Neural cell (in vitro differentiated cells): ENCODE measurements around the gene NHSL2. TPM values are rescaled to one million over a fixed set of nuclear protein-coding genes. Genes with fewer than 3 reads are reported as not detected.

Source experiments
- H2AFZ ChIP-seq: fragments of 200-600, 300-800 bp; sonication (generic), shearing (Covaris generic); 2 replicates; pipeline ENCODE4 v1.6.0; 2014; ENCODE audit warnings: low read depth, mild to moderate bottlenecking, antibody characterized with exemption, low read length, moderate library complexity
- H3F3A ChIP-seq: fragments of 200-600 bp; shearing (Covaris generic); 2 replicates; pipeline ENCODE4 v1.6.1; 2016; ENCODE audit warnings: mild to moderate bottlenecking, moderate library complexity, mixed read lengths, antibody characterized with exemption, low read length; ENCODE audit not compliant: insufficient read depth, poor library complexity, severe bottlenecking
- H3K27ac ChIP-seq: fragments of 200-600, 300-800 bp; sonication (generic), shearing (Covaris generic); 2 replicates; pipeline ENCODE4 v1.5.1; 2014; ENCODE audit warnings: mild to moderate bottlenecking, low read length, moderate library complexity
- H3K27me3 ChIP-seq: fragments of 300-800, 200-600 bp; sonication (generic), shearing (Covaris generic); 2 replicates; pipeline ENCODE4 v1.6.0; 2014; ENCODE audit warnings: mild to moderate bottlenecking, low read depth, low read length, moderate library complexity; ENCODE audit not compliant: insufficient read depth
- H3K36me3 ChIP-seq: fragments of 300-800, 200-600 bp; sonication (generic), shearing (Covaris generic); 2 replicates; pipeline ENCODE4 v1.5.1; 2014; ENCODE audit warnings: mild to moderate bottlenecking, antibody characterized with exemption, low read length, moderate library complexity; ENCODE audit not compliant: insufficient read depth
- H3K4me2 ChIP-seq: fragments of 300-800, 200-600 bp; sonication (generic), shearing (Covaris generic); 2 replicates; pipeline ENCODE4 v1.6.0; 2014; ENCODE audit warnings: mild to moderate bottlenecking, low read length
- H3K4me3 ChIP-seq: fragments of 300-800, 200-600 bp; sonication (generic), shearing (Covaris generic); 2 replicates; pipeline ENCODE4 v1.5.1; 2014; ENCODE audit warnings: mild to moderate bottlenecking, low read length, moderate library complexity
- H3K79me2 ChIP-seq: fragments of 200-600 bp; shearing (Covaris generic); replicated peaks from 2 replicates; pipeline ENCODE4 v1.6.0; 2014; ENCODE audit warnings: mild to moderate bottlenecking, low read length, moderate library complexity; ENCODE audit not compliant: insufficient read depth
- H3K9ac ChIP-seq: fragments of 300-800, 200-600 bp; sonication (generic), shearing (Covaris generic); 2 replicates; pipeline ENCODE4 v1.6.1; 2016; ENCODE audit warnings: mild to moderate bottlenecking, low read length, mixed read lengths
- H3K9me2 ChIP-seq: fragments of 200-600 bp; shearing (Covaris generic); 2 replicates; pipeline ENCODE4 v1.6.1; 2016; ENCODE audit warnings: mild to moderate bottlenecking, low read length, mixed read lengths; ENCODE audit not compliant: insufficient read depth
- H3K9me3 ChIP-seq: fragments of 200-600, 300-800 bp; sonication (generic), shearing (Covaris generic); 2 replicates; pipeline ENCODE4 v1.6.1; 2016; ENCODE audit warnings: mild to moderate bottlenecking, mixed run types, low read length, moderate library complexity, mixed read lengths
- H4K20me1 ChIP-seq: fragments of 200-600 bp; shearing (Covaris generic); 2 replicates; pipeline ENCODE4 v1.6.1; 2016; ENCODE audit warnings: mild to moderate bottlenecking, mixed run types; ENCODE audit not compliant: insufficient read depth
- EP300 ChIP-seq: fragments of 450-650 bp; conservative IDR thresholded peaks from 2 replicates; pipeline ENCODE4 v1.6.1; 2014; ENCODE audit warnings: antibody characterized with exemption, mild to moderate bottlenecking, moderate library complexity; ENCODE audit not compliant: poor library complexity, severe bottlenecking
- EZH2 ChIP-seq: fragments of 200-600, 300-800 bp; shearing (Covaris generic), sonication (generic); IDR thresholded peaks from 2 replicates; pipeline ENCODE4 v1.6.1; 2014; ENCODE audit warnings: antibody characterized with exemption, low read length, borderline replicate concordance, mild to moderate bottlenecking; ENCODE audit not compliant: insufficient read depth, poor library complexity, severe bottlenecking
- MXI1 ChIP-seq: fragments of 450-650 bp; conservative IDR thresholded peaks from 2 replicates; pipeline ENCODE4 v1.6.1; 2014; ENCODE audit warnings: antibody characterized with exemption, mild to moderate bottlenecking; ENCODE audit not compliant: poor library complexity, severe bottlenecking
- POLR2AphosphoS5 ChIP-seq: IDR thresholded peaks from 2 replicates; pipeline ENCODE4 v1.6.1; 2012
- RAD21 ChIP-seq: fragments of 450-650 bp; conservative IDR thresholded peaks from 2 replicates; pipeline ENCODE4 v1.6.1; 2014; ENCODE audit warnings: antibody characterized with exemption, mild to moderate bottlenecking, moderate library complexity
- SMC3 ChIP-seq: fragments of 450-650 bp; conservative IDR thresholded peaks from 2 replicates; pipeline ENCODE4 v1.6.1; 2014; ENCODE audit warnings: antibody characterized with exemption, mild to moderate bottlenecking, moderate library complexity; ENCODE audit not compliant: poor library complexity
- TAF1 ChIP-seq: IDR thresholded peaks from 2 replicates; pipeline ENCODE4 v1.6.1; 2012; ENCODE audit warnings: low read depth
- polyA plus RNA-seq: library from polyadenylated mRNA; depleted of rRNA; stranded (reverse); fragments of >200 nt; gene quantifications from 2 replicates; pipeline ENCODE4 v1.2.3, GENCODE V29; 2014
- TF ChIP-seq, protein P1 (sequence below): fragments of 450-650 bp; IDR thresholded peaks from 2 replicates; pipeline ENCODE4 v1.5.1; 2014; ENCODE audit warnings: antibody characterized with exemption, mild to moderate bottlenecking, moderate library complexity; ENCODE audit not compliant: poor library complexity, severe bottlenecking
- TF ChIP-seq, protein P2 (sequence below): IDR thresholded peaks from 2 replicates; pipeline ENCODE4 v1.6.1; 2012; ENCODE audit warnings: borderline replicate concordance

The NHSL2 gene
- polyA plus RNA-seq, 1 donor from 2014 or later: 0.87 TPM

- no peaks in the 10 kb centered on the region for H3K9me3 ChIP-seq
- H3F3A ChIP-seq: no peaks in the 10 kb centered on the region
- no peak overlapping the region for H3K4me2 ChIP-seq
- H4K20me1 ChIP-seq: no peaks in the 10 kb centered on the region
- H2AFZ ChIP-seq: no peak overlapping the region
- H3K9me2 ChIP-seq: no peaks in the 10 kb centered on the region
- TF ChIP-seq POLR2AphosphoS5: no peak
- no peak overlapping the region for H3K9ac ChIP-seq
- no peak overlapping the region for H3K27ac ChIP-seq
- no peaks in the 10 kb centered on the region for H3K79me2 ChIP-seq
- no peak overlapping the region for H3K4me3 ChIP-seq
- no peaks in the 10 kb centered on the region for H3K36me3 ChIP-seq
- H3K27me3 ChIP-seq: no peaks in the 10 kb centered on the region
Observed at GRCh38 chrX:72079607-72080006, 169.0 kb downstream of the NHSL2 start.

DNA sequence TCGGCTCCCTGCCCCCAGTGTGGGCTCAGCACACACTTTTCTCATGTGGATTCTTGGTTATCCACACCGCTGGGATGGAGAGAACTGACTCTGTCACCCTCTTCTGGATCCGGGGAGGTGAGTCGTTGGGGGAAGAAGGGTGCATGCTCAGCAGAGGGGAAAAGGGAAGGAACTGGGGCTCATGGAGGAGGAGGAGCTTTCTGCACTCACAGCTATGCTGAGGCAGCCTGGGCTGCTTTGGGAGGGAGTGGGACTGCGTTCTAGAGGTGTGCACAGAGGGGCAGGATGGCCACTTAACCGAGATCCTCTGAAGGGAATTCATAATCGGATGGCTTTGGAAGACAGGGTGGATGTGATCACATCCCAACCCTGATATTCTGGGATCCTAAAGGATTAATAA is 169.5 kb downstream of the NHSL2 start:
- H3K4me2 ChIP-seq: no peak overlapping the region
- no peaks in the 10 kb centered on the region for H3F3A ChIP-seq
- TF ChIP-seq EP300 (no peak), TAF1 (no peak), RAD21 (no peak), POLR2AphosphoS5 (no peak), SMC3 (no peak), MXI1 (no peak), EZH2 (no peak)
- TF ChIP-seq, protein P1, sequence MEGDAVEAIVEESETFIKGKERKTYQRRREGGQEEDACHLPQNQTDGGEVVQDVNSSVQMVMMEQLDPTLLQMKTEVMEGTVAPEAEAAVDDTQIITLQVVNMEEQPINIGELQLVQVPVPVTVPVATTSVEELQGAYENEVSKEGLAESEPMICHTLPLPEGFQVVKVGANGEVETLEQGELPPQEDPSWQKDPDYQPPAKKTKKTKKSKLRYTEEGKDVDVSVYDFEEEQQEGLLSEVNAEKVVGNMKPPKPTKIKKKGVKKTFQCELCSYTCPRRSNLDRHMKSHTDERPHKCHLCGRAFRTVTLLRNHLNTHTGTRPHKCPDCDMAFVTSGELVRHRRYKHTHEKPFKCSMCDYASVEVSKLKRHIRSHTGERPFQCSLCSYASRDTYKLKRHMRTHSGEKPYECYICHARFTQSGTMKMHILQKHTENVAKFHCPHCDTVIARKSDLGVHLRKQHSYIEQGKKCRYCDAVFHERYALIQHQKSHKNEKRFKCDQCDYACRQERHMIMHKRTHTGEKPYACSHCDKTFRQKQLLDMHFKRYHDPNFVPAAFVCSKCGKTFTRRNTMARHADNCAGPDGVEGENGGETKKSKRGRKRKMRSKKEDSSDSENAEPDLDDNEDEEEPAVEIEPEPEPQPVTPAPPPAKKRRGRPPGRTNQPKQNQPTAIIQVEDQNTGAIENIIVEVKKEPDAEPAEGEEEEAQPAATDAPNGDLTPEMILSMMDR: no peak
- TF ChIP-seq, protein P2, sequence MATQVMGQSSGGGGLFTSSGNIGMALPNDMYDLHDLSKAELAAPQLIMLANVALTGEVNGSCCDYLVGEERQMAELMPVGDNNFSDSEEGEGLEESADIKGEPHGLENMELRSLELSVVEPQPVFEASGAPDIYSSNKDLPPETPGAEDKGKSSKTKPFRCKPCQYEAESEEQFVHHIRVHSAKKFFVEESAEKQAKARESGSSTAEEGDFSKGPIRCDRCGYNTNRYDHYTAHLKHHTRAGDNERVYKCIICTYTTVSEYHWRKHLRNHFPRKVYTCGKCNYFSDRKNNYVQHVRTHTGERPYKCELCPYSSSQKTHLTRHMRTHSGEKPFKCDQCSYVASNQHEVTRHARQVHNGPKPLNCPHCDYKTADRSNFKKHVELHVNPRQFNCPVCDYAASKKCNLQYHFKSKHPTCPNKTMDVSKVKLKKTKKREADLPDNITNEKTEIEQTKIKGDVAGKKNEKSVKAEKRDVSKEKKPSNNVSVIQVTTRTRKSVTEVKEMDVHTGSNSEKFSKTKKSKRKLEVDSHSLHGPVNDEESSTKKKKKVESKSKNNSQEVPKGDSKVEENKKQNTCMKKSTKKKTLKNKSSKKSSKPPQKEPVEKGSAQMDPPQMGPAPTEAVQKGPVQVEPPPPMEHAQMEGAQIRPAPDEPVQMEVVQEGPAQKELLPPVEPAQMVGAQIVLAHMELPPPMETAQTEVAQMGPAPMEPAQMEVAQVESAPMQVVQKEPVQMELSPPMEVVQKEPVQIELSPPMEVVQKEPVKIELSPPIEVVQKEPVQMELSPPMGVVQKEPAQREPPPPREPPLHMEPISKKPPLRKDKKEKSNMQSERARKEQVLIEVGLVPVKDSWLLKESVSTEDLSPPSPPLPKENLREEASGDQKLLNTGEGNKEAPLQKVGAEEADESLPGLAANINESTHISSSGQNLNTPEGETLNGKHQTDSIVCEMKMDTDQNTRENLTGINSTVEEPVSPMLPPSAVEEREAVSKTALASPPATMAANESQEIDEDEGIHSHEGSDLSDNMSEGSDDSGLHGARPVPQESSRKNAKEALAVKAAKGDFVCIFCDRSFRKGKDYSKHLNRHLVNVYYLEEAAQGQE: no peak
- H2AFZ ChIP-seq: no peak overlapping the region
- no peak overlapping the region for H3K9ac ChIP-seq
- no peaks in the 10 kb centered on the region for H3K9me3 ChIP-seq
- no peaks in the 10 kb centered on the region for H3K79me2 ChIP-seq
- no peak overlapping the region for H3K27ac ChIP-seq
- no peaks in the 10 kb centered on the region for H4K20me1 ChIP-seq
- no peaks in the 10 kb centered on the region for H3K36me3 ChIP-seq
- H3K4me3 ChIP-seq: no peak overlapping the region
- H3K27me3 ChIP-seq: no peaks in the 10 kb centered on the region
- no peaks in the 10 kb centered on the region for H3K9me2 ChIP-seq

- H3K36me3 ChIP-seq: no peaks in the 10 kb centered on the region
- no peaks in the 10 kb centered on the region for H3K9me3 ChIP-seq
- no peak overlapping the region for H2AFZ ChIP-seq
- no peaks in the 10 kb centered on the region for H3K9me2 ChIP-seq
- H3F3A ChIP-seq: no peaks in the 10 kb centered on the region
- H3K27me3 ChIP-seq: no peaks in the 10 kb centered on the region
- no peak overlapping the region for H3K27ac ChIP-seq
- no peaks in the 10 kb centered on the region for H3K79me2 ChIP-seq
- H3K9ac ChIP-seq: no peak overlapping the region
- TF ChIP-seq, protein P1: no peak
- TF ChIP-seq EZH2: no peak
- TF ChIP-seq, protein P2: no peak
- no peak for TF ChIP-seq TAF1
- no peak for TF ChIP-seq EP300
- TF ChIP-seq SMC3: no peak
- TF ChIP-seq POLR2AphosphoS5: no peak
- no peak for TF ChIP-seq MXI1
- TF ChIP-seq RAD21: no peak
- H3K4me2 ChIP-seq: no peak overlapping the region
- H4K20me1 ChIP-seq: no peaks in the 10 kb centered on the region
- H3K4me3 ChIP-seq: no peak overlapping the region
Observed at GRCh38 chrX:72080800-72081199, 170.2 kb downstream of the NHSL2 start.
